ENCODE measurements around the gene MYL5. TPM values are rescaled to one million over a fixed set of nuclear protein-coding genes. Genes with fewer than 3 reads are reported as not detected.

MYL5 gene
- total and polyA plus RNA-seq, 10 of the 15 experiments (the other 5 are each of a cell fraction or from before 2014, with no cell fraction given): 1.2 to 13.8 (median 7.1) TPM

GRCh38 chr4:700587-701264, 26.4 kb downstream of the MYL5 start:
- CTCF ChIA-PET: interaction anchor here (0.6 to 1.6 kb wide), 6 partner anchors 17 to 453 kb away, joined by 3 to 8 read pairs (median 3); no protein-coding TSS in a partner anchor
- H3K36me3 ChIP-seq (ENCODE audit: control insufficient read depth in 2 of 2, insufficient read depth in 2 of 2, low read length in 1 of 2): no peaks in the 10 kb centered on the region

More at GRCh38 chr4:700587-701264, 26.4 kb downstream of the MYL5 start:
- intact Hi-C loops (cut with micrococcal nuclease; ENCODE audit: unreplicated experiment) (no loop called here), in situ Hi-C loops (cut with MboI) (no loop called here)
- Histone ChIP-seq H3K4me3 (no peak overlapping the region), H3K79me2 (ENCODE audit: control insufficient read depth, insufficient read depth, low read length) (0 out of 2 replicates have a peak, but pooled peaks cover under 1% of the 10 kb centered on the region), H3K9ac (ENCODE audit: control insufficient read depth, insufficient read depth, low read length) (no peak overlapping the region), H3K4me1 (ENCODE audit: control insufficient read depth, insufficient read depth, low read length) (peaks cover 8% of the 10 kb centered on the region; the same call in 1 of the 2 replicates), H3K4me2 (ENCODE audit: control insufficient read depth, insufficient read depth) (no peak overlapping the region), H2AFZ (ENCODE audit: control insufficient read depth, low read depth, low read length) (no peak overlapping the region), H4K20me1 (ENCODE audit: control insufficient read depth, insufficient read depth) (no peaks in the 10 kb centered on the region), H3K27ac (ENCODE audit: control insufficient read depth, insufficient read depth) (no peak overlapping the region), H3K27me3 (replicated peaks in 1 of 2; ENCODE audit: control insufficient read depth in 2 of 2, insufficient read depth in 2 of 2, low read length in 1 of 2) (no peaks in the 10 kb centered on the region), H3K9me3 (replicated peaks; ENCODE audit: control insufficient read depth, insufficient read depth, low read length) (no peaks in the 10 kb centered on the region; the same call in 2 of the 3 replicates)
- SMC1A ChIA-PET (ENCODE audit: uncharacterized antibody, unreplicated experiment): interaction anchor here (1.2 to 1.7 kb wide), 2 partner anchors 17 to 98 kb away, joined by 4 to 5 read pairs; no protein-coding TSS in a partner anchor
- WGBS (ENCODE audit: insufficient coverage, insufficient replicate concordance, low lambda C conversion rate, missing lambda C conversion rate): 82% methylated on average over 16 of the region's 16 CpGs
- POLR2A ChIA-PET: interaction anchor here (1.3 to 3.0 kb wide), 2 partner anchors 25 to 26 kb away, joined by 5 to 14 read pairs; partner anchors contain the start of genes ATP5ME and MYL5
- RAD21 ChIA-PET (ENCODE audit: unreplicated experiment): interaction anchor here (1.1 to 1.5 kb wide), 3 partner anchors 17 to 98 kb away, joined by 3 to 5 read pairs (median 3); no protein-coding TSS in a partner anchor
- ATAC-seq (no peak), FAIRE-seq (no peak), DNase-seq (ENCODE audit: low read depth, low spot score) (no peak)
- BruUV-seq (replicated peaks): no TSS peak
- TF ChIP-seq CBX3 (IDR thresholded peaks at IDR 0.05; ENCODE audit: borderline replicate concordance, low read depth) (no peak), CTCF (IDR thresholded peaks at IDR 0.05 in 2 of 3, conservative IDR thresholded peaks at IDR 0.05 in 1 of 3; ENCODE audit: control insufficient read depth in 2 of 3, extremely low read depth in 1 of 3, insufficient read depth in 1 of 3, low read depth in 3 of 3, low read length in 3 of 3) (peak in 1 of 3 experiments; percentile 17; a peak in 1 of 6 replicates)

All from GM12878 (cell line).